MM.1S (cell line): ENCODE data around the gene SNX18.

Experiments used
- CTCF ChIP-seq: fragments of 300-600 bp; sonication (generic); IDR thresholded peaks from 2 replicates; pipeline ENCODE4 v1.5.1; 2016; ENCODE audit warnings: antibody characterized with exemption, low read length, mixed read lengths
- EZH2 ChIP-seq: fragments of 300-600 bp; sonication (generic); optimal IDR thresholded peaks from 2 replicates; pipeline ENCODE3; 2017; ENCODE audit warnings: low read depth, mild to moderate bottlenecking, antibody characterized with exemption, low read length, mixed read lengths
- EZH2phosphoT487 ChIP-seq: fragments of 300-600 bp; sonication (generic); IDR thresholded peaks from 2 replicates; pipeline ENCODE4 v1.6.1; 2018; ENCODE audit warnings: antibody characterized with exemption, low read length

- TF ChIP-seq CTCF, result no peak
- no peak for TF ChIP-seq EZH2
- TF ChIP-seq EZH2phosphoT487, result no peak
Measured at GRCh38 chr5:54589786-54590185, 72.2 kb downstream of the SNX18 start.
